ENCODE measurements around the gene MED16.

DNA sequence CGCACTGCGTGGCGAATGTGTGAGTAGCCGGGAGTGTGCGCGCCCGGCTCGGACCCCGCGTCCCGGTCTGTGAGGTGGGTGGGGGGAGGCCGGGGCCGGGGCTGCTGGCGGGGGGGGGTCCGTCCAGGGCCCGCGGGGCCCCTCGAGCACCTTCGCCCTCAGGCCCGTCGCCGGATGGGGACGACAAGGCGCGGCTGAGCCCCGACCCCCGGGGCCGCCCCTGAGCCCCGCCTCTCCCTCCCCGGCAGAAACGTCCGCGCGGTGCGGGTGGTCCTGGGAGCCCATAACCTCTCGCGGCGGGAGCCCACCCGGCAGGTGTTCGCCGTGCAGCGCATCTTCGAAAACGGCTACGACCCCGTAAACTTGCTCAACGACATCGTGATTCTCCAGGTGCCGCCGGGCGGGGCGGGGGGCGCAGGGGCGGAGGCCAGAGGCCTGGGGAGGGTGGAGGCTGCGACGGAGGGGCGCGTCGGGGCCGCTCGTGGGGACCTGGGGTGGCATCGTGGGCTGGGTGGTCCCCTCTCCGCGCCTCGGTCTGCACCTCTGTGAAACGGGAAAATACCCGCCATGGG is 39.9 kb downstream of the MED16 start:
- TF ChIP-seq, protein P1, sequence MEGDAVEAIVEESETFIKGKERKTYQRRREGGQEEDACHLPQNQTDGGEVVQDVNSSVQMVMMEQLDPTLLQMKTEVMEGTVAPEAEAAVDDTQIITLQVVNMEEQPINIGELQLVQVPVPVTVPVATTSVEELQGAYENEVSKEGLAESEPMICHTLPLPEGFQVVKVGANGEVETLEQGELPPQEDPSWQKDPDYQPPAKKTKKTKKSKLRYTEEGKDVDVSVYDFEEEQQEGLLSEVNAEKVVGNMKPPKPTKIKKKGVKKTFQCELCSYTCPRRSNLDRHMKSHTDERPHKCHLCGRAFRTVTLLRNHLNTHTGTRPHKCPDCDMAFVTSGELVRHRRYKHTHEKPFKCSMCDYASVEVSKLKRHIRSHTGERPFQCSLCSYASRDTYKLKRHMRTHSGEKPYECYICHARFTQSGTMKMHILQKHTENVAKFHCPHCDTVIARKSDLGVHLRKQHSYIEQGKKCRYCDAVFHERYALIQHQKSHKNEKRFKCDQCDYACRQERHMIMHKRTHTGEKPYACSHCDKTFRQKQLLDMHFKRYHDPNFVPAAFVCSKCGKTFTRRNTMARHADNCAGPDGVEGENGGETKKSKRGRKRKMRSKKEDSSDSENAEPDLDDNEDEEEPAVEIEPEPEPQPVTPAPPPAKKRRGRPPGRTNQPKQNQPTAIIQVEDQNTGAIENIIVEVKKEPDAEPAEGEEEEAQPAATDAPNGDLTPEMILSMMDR (IDR thresholded peaks at IDR 0.05): no peak
- TF ChIP-seq POLR2AphosphoS5 (IDR thresholded peaks at IDR 0.05): no peak
- TF ChIP-seq POLR2A (IDR thresholded peaks at IDR 0.05): no peak

All from stomach (tissue), 4 donors.